SK-N-DZ (cell line): ENCODE results near the gene ADCK1.
"Not testable (repeated sequence)": the region's sequence is repeated elsewhere in the genome, so short reads cannot be mapped to it uniquely, and the experiment has no call there.

Experiments
- DNase-seq: peaks from one replicate; pipeline ENCODE4 v3.0.0-alpha.2; 2015; ENCODE audit warnings: low spot score

Gene ADCK1

GRCh38 chr14:77897374-77897773 lies 97.5 kb downstream of the ADCK1 start:
- DNase-seq, result no peak

DNA sequence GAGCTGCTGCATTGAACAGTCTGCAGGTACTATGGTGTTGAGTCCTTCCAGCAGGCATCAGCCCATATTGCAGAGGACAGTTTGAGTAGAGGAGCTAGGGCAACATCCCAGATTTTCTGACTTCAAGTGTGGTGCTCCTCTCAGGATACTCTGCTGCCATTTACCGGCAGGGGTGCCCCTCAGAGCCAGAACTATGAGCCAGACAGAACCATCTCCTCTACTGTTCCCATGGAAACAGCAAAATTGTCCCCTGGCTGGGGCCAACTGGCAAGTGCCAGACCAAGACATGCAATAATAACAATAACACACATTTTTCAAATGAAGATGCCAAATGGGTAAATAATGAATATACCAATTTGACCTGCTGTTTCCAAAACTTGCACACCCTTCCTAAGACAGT lies 102.9 kb downstream of the ADCK1 start:
- DNase-seq, result no peak

DNA sequence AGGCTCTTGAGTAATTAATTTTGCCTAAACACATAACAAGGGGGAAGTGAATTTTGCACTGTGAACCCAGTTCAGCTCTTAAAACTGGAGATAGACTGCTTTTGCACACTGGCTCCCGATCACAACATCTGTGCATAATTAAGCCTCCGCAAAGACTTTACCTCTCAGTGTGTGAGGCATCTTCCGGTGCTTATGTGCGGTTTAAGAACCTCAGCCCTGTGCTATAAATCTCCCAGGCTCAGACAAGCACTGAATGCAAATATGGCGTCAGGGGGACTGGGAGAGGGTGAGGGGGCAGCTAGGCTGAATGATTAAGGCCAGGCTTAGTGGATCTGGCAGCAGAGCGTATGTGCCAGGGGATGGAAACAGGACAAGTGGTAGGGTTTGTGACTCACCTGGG lies 103.3 kb downstream of the ADCK1 start:
- no peak for DNase-seq

DNA sequence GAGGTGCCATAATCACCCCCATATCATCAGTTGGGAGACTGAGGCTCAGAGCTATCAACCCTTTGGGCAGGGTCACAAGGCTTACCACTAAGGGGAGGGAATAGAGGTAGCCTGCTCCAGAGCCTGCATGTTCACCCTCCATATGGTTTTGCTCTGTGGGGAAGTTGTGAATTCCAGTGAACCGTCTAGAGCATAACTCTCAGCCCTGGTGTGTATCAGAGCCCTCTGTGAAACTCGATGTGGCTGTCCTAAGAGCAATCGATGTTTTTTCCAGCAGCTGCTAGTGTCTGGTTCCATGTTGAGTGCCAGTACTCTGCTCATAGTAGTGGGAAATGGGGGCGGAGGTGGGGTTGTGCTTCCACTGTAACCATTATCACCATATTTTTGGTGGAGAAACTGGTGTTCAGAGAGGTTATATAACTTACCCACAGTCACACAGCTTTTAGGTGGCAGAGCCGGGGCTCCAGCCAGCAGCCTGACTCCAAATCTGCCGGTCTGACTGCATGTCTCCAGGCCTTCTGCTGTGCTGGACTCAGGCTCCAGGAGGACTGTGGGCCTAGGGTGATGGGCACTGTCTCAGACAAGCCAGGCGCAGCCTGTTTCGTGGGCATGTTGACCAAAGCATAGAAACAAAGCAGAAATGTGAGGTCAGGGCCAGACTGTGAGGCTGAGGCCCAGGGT lies 104.2 kb downstream of the ADCK1 start:
- no peak for DNase-seq

DNA sequence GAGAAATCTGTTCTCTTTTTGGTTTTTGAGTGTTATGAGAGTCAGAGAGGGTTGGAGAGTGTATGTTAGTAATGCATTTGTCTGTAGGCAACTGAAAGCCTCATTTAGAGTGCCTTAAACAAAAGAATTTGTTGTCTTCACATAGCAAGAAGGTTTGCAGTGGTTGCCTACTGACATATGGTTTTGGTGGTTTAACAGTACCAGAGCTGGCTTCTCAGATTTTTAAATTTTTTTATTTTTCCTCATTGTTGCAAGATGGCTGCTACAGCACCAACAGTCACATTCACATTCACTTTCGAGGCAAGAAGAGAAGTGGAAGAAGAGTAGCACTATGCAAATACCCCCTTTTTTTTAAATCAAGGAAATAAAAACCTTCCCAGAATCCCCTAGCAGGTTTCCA lies 106.5 kb downstream of the ADCK1 start:
- DNase-seq, result no peak

DNA sequence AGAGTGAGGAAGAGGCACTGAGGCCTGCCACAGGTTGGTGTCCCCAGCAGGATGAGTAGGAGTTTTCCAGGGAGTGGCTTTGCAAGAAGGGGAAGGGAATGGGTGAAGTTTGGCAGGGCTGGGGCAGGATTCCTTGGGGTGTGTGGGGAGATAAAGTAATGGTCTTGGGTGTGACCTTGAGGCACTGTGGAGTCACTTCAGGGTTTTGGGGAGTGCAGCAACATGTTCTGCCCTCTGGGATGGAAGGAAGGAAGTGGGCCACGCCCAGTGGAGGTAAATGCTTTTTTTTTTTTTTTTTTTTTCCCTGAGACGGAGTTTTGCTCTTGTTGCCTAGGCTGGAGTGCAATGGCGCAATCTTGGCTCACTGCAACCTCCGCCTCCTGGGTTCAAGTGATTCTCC lies 108.9 kb downstream of the ADCK1 start:
- no peak for DNase-seq

DNA sequence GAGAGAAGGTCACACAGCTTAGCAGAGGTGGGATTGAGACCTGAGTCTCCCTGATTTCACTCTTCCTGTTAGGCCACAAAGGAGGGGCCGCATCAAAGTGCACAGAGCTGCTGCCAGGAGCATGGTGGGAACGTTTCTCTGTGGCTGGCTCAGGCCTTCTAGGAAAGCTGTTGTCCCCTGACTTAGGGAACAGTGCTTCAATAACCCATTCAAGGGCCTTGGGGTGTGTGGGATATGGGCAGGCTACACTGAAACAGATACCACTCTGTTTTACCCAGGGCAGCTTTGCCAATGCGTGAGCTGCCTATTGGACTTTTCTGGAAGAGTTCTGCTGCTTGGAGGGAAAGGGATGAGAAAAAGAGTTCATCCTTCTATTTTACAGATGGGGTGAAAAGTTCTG lies 110.0 kb downstream of the ADCK1 start:
- no peak for DNase-seq

DNA sequence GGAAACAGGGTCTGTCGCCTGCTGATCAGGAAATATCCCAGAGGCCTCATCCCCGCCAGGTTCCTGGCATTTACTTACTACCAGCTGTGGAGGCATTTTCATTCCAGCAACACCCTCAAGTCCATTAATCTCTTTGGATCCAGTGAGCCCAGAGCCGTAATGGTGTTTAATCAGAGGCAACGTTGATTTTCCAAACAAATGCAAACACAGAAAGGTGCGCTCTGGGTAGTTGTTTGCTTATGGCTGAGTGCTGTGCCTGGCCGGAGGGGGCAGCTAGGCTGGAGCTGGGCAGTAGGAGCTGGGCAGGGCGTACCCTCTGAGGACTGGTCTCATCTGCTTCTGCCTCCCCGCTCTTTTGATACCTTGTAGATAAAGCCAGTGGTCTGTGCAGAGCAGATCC lies 110.6 kb downstream of the ADCK1 start:
- DNase-seq, result no peak

GRCh38 chr14:77911356-77911755 lies 111.4 kb downstream of the ADCK1 start:
- DNase-seq, result peak; percentile 44

DNA sequence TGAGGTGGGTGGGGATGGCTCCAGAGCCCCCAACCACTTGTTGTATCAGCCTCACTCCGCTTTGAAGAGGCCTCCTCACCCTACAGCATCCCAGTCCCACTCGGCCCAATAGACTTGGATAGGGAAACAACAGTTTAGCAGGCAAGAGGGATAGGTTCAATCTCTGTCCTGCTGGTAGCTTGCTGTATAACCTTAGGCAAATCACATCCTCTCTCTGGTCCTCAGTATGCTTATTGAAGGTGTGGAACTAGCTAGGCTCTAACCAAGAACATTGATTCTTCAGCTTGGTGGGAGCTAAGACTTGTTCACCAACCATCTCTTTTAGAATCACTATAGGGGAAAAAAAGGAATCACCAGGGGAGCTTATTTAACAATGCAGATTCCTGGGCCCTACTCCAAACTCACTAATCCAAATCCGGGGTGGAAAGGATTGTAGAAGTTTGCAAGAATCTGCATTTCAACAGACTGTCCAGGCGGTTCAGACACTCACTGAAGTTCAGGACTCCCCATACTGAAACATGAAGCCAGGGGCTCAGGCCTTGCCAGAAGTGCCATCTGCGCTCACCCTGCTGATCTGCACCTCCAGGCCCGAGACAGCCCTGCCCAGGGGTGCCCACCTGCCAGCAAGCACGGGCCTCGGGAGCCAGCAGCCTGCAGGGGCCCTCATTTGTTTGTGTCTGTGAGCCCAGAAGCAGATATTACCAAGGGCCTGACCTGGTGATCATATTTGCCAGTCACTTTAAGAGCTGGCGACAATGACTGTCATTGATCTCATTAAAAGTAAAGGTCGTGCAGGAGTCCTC lies 113.0 kb downstream of the ADCK1 start:
- DNase-seq, result peak; percentile 63

DNA sequence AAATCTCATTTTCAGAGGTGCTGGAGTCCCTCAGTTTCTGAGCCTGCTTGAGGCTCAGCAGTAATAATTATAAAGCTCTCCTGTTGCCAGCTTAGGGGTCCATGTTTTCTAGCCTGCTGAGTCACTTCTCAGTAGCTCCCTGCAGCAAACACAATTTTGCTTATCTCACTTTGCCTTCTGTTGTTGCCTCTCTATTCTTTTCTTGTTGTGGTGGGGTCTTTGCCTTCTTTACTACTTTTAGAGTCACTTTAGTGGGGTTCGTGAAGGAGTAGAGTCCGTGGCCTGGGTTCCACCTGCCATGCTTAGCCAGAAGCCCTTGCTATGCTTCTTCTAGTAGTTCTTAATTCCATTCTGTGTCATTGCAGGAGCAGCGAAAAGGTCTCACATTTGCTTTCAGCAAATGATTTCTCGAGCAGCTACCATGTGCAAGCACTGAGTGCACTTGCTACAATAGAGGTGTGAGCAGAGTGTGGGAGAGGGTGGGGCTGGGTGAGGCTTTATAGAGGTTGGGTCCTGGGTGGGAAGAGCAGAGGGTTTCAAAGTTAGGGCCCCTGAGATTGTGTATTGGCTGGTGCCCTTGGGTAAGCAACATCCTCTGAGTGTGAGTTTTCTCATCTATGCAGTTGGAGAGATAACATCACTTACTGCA lies 114.3 kb downstream of the ADCK1 start:
- DNase-seq, result no peak

DNA sequence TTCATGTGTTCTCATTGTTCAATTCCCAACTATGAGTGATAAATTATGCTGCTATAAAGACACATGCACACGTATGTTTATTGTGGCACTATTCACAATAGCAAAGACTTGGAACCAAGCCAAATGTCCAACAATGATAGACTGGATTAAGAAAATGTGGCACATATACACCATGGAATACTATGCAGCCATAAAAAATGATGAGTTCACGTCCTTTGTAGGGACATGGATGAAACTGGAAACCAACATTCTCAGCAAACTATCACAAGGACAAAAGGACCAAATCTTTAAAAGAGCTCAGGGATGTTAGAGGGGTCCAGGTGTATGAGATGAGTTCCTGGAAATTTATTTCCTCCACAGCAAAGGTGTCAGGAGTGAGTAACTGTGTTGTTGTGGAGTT lies 115.5 kb downstream of the ADCK1 start:
- DNase-seq, result not testable (repeated sequence)

DNA sequence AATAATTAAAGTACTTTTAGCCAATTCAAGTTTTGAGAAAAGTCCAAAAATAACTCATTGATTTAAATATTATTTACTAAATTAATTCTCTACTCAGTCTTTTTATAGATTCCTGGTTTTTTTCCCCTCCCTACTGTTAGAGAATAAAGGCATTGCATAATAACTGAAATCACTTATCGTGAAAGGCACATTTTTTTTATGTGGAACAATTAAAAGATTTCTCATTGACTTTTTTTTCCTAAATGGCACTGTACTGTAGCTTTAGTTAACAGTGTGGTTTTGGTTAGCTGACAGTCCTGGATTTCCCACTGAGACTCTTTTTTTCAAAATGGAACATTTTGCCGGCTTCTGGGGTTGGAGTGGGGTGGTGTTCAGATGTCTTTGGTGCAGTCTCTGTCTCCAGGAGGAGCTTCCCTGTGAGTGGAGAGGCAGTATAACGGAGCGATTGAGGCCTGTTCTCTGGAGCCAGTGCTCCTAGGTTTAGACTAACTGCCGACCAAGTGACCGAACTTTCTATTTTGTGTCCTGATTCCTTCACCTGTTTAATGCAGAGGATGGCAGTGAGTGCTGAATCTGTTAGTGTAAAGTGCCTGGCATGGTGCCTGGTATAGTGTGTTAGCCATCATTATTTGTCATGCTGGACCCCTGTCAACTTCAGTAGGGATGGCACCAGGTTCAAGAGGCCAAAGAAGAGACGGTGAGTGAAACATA lies 117.7 kb downstream of the ADCK1 start:
- no peak for DNase-seq

DNA sequence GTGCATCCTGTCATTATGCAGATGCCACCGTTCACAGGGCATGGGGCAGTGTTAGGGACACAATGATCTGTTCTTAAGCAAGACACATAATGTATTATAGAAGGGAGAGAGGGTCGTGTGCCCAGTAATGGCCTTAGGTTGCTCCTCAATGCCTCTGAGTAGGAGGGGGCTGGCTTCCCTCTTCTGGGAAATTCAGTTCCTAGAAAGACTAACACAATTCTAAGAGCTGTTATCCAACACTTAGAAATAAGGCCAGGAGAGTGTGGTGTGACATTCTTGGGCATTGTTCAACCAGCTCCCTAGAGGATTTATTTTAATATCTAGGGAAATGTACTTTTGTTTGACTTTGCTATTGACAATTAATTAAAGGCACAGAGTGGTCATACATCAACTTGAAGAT lies 118.5 kb downstream of the ADCK1 start:
- no peak for DNase-seq

- DNase-seq, result no peak
These were observed 120.4 kb downstream of the ADCK1 start for GRCh38 chr14:77920312-77920711.

- no peak for DNase-seq
These were observed 121.9 kb downstream of the ADCK1 start for GRCh38 chr14:77921818-77922217.

DNA sequence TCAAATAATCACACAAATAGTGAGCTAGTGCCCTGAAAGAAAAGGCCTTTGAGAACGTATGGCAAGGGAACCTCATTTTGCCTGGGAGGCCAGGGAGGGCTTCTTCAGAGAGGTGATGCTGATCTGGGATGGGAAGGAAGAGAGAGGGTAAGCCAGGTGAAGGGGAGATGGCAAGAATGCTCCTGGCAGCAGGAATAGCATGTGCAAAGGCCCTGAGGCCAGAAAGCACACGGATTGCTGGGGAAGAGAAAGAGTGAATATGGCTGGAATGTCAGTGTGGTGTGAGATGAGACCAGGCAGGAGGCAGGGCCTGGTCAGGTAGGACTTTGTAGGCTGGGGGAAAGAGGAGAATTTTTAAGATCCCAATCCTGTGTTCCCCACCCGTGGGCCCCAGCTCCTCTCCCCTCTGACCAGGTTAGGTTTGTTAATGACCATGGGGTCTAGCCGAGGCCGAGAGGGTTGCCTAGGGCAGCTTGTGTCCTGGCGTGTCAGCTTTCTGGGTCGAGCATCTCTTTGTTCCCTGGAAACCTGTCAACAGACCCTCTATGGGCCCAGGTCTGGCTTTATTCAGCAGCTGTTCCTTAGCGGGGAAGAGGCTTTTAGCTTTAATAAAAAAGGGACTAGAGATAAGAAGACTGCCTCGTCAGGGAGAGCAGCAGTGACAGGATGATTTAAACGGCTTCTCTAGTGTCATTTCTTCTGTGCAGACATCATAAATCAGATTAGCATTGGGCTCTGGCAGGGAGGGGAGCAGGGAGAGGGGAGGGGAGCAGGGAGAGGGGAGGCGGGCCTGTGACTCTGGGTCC lies 123.4 kb downstream of the ADCK1 start:
- DNase-seq, result peak; percentile 98

DNA sequence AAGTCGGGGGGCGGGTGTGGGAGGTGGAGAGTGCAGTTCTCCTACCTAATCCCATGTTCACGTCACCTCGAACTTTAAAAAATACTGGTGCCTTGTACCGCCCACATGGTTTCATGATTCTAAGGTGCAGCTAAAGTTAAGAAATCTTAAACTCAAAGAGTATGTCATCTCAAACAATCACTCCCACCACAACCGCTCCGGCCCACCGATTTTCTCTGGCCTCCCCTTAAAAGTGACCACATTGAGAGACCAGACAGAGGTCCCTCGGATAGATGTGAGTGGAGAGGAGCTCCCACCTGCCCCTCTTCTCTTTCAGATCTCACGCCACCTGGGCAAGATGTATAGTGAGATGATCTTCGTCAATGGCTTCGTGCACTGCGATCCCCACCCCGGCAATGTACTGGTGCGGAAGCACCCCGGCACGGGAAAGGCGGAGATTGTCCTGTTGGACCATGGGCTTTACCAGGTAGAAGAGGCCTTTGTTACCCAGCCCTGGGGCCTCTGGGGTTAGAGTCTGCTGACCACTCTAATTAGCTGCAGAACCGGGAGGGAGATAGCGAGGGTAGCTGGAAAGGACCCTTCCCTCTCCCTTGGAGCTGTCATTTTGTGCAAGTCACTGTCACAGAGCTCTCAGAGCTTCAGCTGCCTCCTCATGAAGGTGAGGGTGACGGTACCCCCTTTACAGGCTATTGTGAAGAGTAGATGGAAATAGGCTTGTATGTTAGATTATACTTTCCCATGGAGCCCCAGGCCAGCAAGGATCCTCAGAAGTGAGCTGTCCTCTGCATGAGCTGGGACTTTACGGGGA lies 124.4 kb downstream of the ADCK1 start:
- peak; percentile 46 for DNase-seq

- peak; percentile 49 for DNase-seq
These were observed 127.0 kb downstream of the ADCK1 start for GRCh38 chr14:77926942-77927341.

DNA sequence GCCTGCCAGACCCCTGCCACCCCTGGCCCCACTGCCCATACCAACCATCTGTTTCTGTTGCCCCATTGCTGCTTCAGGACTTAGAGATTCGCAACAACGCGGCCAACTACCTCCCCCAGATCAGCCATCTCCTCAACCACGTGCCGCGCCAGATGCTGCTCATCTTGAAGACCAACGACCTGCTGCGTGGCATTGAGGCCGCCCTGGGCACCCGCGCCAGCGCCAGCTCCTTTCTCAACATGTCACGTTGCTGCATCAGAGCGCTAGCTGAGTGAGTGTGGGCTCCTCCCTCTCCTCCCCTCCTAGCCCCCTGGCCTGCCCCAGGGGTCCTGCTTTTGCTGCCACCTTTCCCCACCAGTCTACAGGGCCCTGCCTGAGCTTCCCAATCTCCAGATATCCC lies 131.5 kb downstream of the ADCK1 start:
- no peak for DNase-seq
